Measurements from ENCODE around the gene NFASC.

GRCh38 chr1:204887846-204888245 is 17.2 kb downstream of the NFASC start:
- TF ChIP-seq CTCF (IDR thresholded peaks at IDR 0.05; ENCODE audit: insufficient read depth, low read depth, low read length): no peak
- TF ChIP-seq EZH2 (IDR thresholded peaks at IDR 0.05; ENCODE audit: insufficient read depth, low read length): no peak

All from astrocyte (in vitro differentiated cells and primary cell).